Eye (tissue), 1 donor: ENCODE measurements around the gene RSBN1L.

Experiments
- DNase-seq: peaks from one replicate; pipeline ENCODE4 v3.0.0-alpha.2; 2015

The RSBN1L gene

DNA sequence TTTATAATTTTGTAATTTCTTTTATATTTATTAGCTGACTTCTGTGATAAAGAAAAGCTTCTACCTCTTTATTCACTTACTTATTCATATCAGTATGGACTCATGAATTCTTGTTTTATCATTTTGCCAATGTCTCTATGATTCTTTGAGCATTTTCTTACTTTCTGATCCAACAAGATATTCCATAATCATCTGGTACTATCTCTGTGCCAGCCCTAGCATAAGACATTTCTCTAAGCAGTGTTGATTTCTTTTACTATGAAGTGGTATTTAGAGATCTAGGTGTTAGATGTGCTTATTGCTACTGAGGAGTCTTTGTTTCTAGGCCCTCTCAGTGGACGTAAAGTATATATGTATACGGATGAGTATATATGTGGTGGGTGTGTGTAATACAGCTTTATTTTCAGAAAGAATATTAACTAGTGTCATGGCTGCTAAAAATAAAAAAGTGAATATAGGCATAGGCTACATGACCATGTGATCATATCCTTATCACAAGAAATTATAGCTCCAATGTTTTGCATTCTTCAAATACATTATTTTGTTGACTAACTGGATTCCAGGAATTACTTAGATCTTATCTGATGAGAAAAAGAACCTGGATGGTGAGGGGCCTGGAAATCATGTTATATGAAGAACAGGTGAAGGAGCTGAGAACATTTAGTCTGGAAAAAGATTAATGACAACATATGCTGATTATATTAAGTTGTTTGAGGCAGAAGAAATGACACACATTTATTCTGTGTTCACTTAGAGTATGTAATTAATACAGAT lies 115.4 kb downstream of the RSBN1L start:
- DNase-seq = no peak

DNA sequence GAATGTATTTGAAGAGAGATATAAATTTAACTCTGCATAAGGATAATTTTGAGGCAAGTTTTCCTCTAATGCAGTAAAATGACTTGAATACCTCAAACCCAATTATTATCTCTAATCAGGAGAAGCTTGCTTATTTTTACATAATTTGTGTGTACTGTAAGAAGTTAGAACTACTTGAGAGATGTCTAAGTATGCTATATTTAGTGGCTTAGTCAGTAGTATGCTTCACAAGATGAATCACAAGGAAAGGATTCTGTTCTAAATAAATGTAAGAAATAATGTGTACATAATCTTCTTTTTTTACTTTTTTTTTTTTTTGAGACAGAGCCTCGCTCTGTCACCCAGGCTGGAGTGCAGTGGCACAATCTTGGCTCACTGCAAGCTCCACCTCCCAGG lies 116.0 kb downstream of the RSBN1L start:
- no peak for DNase-seq

DNA sequence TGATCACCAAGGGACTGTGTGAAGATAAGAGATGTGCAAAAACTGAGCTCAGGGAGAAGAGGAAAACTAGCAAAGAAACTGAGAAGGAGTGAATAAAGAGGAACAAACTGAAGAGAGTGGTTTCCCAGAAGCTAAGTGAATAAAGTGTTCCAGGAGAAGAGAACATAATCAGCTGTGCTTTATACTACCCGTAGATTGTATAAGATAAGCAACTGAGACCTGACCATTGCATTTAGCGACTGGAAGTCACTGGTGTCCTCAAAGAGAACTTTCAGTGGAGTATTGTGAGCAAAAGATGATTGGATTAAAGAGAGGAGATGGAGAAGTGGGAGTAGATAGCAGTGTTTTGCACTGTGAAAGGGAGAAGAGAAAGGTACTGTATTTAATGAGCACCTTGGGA lies 116.9 kb downstream of the RSBN1L start:
- DNase-seq = no peak

DNA sequence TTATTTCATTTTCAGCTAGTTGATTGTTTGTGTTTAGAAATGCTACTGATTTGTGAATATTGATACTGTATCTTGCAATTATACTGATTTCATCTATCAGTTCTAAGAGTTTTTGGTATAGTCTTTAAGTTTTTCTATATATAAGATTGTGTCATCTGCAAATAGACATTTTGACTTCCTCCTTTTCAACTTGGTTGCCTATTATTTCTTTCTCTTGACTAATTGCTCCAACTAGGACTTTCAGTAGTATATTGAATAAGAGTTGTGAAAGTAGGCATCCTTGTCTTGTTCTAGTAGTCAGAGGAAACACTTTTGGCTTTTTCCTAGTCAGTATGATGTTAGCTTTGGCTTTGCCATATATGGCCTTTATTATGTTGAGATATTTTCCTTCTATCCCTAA lies 122.8 kb downstream of the RSBN1L start:
- DNase-seq = no peak

DNA sequence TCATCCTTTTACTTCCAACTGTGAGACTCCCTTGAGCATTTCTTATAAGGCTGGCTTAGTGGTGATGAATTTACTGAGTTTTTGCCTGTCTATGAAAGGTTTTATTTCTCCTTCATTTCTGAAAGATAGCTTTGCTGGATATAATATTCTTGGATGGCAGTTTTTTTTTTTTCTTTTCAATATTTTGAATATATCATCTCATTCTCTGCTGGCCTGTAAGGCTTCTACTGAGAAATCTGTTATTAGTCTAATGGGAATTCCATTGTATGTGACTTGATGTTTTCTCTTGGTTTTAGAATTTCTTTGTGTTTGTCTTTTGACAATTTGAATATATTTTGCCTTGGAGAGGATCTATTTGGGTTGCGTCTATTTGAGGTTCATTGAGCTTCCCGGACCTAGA lies 124.7 kb downstream of the RSBN1L start:
- no peak for DNase-seq

DNA sequence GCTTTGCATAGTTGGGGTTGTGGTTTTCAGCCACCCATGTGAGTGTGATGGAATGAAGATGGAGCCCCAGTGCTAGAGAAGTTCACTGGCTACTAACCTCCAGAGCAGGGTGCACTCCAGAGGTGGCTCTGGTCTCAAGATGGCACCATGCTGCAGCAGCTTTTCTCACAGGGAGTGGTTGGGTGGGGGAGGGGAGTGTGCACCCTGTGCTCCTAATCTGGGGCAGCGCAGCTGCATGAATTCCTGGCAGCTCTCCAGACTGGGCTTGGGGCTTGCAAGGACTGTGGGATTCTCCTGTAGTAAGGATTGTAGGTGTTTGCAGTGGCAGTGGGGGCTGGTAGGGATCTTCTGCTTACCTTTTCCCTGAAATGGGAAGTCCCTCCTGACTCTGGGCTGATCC lies 126.0 kb downstream of the RSBN1L start:
- no peak for DNase-seq

DNA sequence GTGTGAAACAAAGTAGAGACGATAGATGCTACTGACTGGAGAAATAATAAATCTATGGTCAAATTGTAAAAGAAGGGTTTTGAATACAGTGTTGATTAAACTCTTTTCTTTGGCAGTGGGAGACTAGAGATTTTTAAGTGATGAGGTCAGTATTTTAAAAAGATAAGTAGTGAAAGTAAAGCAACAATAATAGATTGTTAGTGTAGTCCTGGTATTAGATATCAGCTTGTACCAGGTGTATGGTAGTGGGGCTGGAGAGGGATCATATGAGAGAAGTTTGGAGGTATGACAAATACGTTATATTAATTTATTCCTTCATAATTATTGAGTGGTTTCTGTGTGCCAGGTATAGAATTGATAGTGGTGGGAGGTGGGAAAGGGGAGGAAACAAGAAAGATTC lies 127.5 kb downstream of the RSBN1L start:
- no peak for DNase-seq

DNA sequence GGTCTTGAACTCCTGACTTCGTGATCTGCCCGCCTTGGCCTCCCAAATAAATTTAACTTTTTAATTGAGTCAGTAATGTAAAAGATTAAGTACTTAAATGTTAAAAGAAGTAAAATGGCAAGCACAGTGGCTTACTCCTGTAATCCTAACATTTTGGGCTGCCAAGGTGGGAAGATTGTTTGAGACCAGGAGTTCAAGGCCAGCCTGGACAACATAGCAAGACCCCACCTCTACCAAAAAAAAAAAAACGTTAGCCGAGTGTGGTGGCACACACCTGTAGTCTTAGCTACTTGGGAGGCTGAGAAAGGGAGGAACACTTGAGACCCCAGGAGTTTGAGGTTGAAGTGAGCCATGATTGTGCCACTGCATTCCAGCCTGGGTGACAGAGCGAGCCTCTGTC lies 128.4 kb downstream of the RSBN1L start:
- no peak for DNase-seq

DNA sequence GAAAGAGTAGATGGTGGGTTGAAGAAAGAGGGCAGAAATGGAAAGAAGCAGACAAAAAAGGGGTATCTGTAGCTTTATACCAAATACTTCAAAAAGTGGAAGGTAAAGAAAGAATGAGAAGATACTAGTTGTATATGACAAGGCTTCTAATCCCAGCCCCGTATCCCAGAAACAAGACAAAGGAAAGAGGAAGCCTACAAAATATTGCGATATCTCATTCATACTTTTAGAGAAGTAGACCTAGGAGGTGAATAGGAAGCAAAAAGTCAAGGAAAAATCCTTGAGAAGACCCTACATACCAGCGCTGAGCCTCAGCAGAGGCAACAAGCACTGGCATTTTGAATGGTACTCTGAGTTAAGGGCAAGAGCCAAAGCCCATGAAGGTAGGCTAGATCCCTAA lies 128.9 kb downstream of the RSBN1L start:
- no peak for DNase-seq

DNA sequence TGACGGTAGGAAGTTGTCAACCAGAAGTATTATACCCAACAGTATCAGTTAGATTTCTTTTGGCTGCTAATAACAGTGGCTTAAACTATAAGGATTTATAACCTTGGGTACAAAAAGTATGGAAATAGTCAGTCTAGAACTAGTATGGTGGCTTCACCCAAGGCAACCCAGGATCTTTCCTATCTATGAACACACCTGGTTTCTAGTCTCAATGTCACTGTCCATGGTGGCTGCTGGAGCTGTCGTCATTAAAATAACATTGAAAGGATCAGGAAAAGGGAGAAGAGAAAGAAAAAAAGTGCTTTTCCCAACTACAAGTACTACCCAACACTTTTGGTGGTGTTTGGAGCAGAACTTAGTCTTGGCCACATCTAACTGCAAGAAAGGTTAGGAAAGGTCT lies 130.0 kb downstream of the RSBN1L start:
- DNase-seq = no peak

DNA sequence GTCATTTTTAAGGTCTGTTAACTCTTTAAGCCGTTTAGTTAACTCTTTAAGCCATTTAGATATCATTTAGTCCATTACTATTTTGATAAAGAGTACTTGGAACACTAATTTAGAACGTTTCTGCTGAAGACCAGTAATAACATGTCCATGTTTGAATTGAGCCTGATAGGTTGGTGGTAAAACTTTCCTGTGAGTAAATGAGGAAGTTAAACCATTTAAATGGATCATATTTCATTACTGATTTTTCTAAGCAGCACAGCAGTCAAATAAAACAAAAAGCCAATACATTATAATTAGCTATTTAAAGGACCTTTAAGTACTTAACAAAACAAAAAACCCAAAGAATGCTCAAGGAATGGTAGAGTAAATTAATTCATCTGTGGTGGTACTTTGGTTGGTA lies 131.7 kb downstream of the RSBN1L start:
- DNase-seq = no peak

DNA sequence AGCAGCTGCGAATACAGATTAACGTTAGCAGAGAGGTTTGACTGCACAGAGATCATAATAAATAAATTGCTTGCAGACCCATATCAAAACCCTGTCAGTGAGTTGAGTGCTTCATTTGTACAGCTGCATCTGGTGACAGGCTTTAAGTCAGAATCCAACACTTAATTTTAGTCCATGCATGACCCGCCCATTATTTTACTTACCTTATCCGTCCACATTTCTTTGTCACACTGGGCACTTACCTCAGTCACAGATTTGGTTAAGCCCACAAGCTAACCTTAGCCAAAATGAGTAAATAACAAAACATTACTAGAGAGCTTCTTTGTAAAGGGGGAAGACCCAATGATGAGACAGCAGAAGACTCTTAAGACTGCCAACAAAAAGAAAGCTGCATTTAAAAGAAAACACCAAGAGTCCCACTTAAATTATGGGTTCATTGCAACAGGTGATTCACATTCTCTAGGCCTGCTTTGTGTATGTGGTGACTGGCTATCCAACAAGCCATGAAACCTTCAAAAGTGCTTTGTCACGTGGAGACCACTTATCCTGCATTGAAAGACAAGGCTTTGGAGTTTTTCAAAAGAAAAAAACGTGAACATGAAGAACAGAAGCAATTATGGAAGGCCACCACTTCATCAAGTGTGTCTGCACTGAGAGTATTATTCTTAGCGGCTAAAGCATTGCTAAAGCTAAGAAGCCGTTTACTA lies 134.5 kb downstream of the RSBN1L start:
- DNase-seq = no peak

DNA sequence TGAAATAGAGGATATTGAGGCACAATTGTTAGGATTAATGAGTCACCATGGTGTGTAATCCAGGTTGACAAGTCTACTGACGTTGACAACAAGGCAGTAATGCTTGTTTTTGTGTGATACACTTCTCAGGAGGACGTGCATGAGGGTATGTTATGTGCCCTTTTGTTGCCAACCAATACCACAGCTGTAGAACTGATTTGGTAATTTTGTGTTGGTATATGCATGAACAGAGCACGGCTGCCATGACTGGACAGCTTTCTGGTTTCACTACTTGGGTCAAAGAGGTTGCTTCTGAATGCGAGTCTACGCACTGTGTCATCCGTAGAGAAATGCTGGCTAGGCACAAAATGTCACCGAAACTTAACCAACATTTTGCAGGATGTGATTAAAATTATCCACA lies 135.2 kb downstream of the RSBN1L start:
- DNase-seq = no peak

DNA sequence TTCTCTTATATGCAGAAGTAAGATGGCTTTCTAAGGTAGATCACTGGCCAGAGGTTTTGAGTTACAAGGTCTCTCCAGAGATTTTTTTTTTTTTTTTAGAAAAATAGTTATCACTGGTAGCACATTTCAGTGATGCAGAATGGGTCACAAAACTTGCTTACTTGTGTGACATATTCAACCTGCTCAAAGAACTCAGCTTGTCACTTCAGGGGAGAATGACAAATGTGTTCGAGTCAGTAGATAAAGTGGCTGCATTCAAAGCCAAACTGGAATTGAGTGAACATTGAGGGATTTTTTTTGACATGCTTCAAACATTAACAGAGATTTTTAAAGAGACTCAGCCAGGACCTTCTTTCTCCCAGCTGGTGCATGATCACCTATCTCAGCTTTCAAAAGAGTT lies 135.7 kb downstream of the RSBN1L start:
- DNase-seq = no peak
